Epithelial cell of esophagus (primary cell): ENCODE results near the gene FAM3C.

Experiments
- DNase-seq: peaks from one replicate; pipeline ENCODE4 v3.0.0; 2010; ENCODE audit warnings: low read depth
- H3K4me3 ChIP-seq: 2 replicates; pipeline ENCODE4 v1.5.1; 2011; ENCODE audit warnings: mild to moderate bottlenecking, low read length, control low read depth
- CTCF ChIP-seq: IDR thresholded peaks from 2 replicates; pipeline ENCODE4 v1.5.1; 2011; ENCODE audit warnings: low read depth, mild to moderate bottlenecking, low read length, control low read depth, inconsistent platforms; ENCODE audit not compliant: insufficient read depth; ENCODE audit errors: missing control alignments

Gene FAM3C

GRCh38 chr7:121420976-121421375 is 24.9 kb upstream of the FAM3C start:
- DNase-seq, result peak; percentile 92
- no peak overlapping the region for H3K4me3 ChIP-seq
- TF ChIP-seq CTCF, result no peak

- H3K4me3 ChIP-seq, result no peak overlapping the region
- no peak for TF ChIP-seq CTCF
- DNase-seq, result no peak
These were observed 23.4 kb upstream of the FAM3C start for GRCh38 chr7:121419201-121420148.

- DNase-seq, result no peak
- TF ChIP-seq CTCF, result no peak
- no peak overlapping the region for H3K4me3 ChIP-seq
These were observed 20.4 kb upstream of the FAM3C start for GRCh38 chr7:121416533-121416932.

DNA sequence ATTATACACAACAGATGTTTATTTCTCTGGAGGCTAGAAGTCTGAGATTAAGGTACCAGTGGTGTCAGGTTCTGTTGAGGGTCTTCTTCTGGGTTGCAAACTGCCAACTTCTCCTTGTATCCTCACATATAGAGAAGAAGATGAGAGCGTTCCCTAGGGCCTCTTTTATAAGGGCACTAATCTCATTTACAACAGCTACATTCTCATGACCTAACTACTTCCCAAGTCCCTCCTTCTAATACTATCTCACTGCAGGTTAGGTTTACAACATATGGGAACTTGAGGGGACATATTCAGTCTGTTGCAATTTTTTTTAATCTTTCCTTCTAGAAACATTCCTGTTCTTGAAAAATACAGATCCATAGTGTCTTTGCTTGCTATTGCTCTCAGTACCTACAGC is 18.3 kb upstream of the FAM3C start:
- DNase-seq, result no peak
- H3K4me3 ChIP-seq, result no peak overlapping the region
- TF ChIP-seq CTCF, result no peak

DNA sequence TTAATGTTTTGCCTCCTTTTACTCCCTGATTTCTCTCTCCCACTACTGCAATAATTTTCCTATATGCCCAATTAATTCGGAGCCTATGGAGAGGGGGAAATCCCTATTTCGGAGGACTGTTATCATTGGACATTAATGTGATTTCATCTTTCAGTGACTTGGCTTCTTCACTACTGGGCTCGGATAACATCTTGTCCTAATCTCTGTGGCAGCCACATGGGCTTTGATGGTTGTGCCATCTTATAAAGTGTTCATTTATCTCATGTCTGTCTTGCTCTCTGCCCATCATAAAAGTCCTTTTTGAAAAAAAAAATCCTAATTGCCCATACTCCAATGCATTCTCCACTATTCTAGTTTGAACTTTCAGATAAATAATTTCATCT is 15.5 kb upstream of the FAM3C start:
- TF ChIP-seq CTCF, result no peak
- no peak for DNase-seq
- H3K4me3 ChIP-seq, result no peak overlapping the region

DNA sequence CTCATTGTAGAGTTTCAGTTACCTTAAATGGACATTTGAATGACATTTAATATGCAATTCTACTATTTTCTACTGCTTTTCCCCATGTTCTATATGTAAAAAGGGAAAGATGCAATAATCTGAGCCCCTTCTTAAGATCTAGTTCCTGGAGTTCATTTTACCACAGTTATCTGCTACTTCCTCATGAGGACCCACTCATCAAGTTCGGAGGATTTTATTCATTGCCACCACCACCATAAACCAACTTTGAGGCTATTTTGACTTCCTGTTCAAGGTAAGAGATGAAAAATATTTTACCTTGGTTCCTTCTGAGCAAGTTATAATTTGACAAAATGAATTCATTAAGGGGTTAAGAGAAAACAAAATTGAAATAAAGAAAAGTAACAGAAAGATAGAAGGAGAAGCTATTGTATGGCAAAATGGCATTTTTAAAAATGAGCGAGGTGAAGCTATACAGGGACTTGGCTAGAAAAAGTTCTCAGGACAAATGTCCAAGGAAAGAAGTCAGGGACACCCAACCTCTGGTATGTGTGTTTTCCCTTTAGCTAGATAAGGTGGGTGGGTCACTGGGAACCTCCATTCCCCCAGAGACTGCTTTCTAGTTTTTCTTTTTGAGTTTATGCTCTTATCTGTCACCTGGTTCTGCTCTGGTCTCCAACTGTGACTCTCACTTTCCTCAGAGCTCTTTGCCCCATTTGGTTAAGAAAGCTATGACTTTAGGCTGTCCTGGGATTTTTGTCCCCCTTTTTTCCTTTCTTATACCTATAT is 14.9 kb upstream of the FAM3C start:
- H3K4me3 ChIP-seq, result no peak overlapping the region
- no peak for TF ChIP-seq CTCF
- no peak for DNase-seq
